Psoas muscle (tissue), 8 donors: Measurements from ENCODE around the gene NAA11. TPM values are rescaled to one million over a fixed set of nuclear protein-coding genes. Genes with fewer than 3 reads are reported as not detected.

Experiments
- ATAC-seq, 4 donors: fragments of 200-7000 bp; cut with Tn5 transposase; one replicate each; pipeline ENCODE4 v1.9.1; 2020; ENCODE audit warnings: moderate library complexity in 3 of 4, mild to moderate bottlenecking in 2 of 4
- DNase-seq, 2 donors: peaks; one replicate each; pipeline ENCODE4 v3.0.0-alpha.2; 2020
- H3K27ac ChIP-seq: fragments of 200-600 bp; one replicate; pipeline ENCODE4 v1.8.0; 2022
- H3K27me3 ChIP-seq, 3 donors: fragments of 200-600 bp in 1 of 3; one replicate each; pipeline versions ENCODE4 v1.6.1 to v1.8.0; 2013 to 2022; ENCODE audit warnings: low read length in 2 of 3, mild to moderate bottlenecking in 2 of 3, moderate library complexity in 1 of 3; ENCODE audit not compliant: insufficient read depth in 3 of 3
- H3K36me3 ChIP-seq, 2 donors: fragments of 200-600 bp in 1 of 2; one replicate each; pipeline versions ENCODE4 v1.6.1 to v1.8.0; 2013 to 2022; ENCODE audit warnings: low read depth in 1 of 2, mild to moderate bottlenecking in 1 of 2, moderate library complexity in 1 of 2; ENCODE audit not compliant: insufficient read depth in 1 of 2
- H3K4me1 ChIP-seq: fragments of 200-600 bp; one replicate; pipeline ENCODE4 v1.8.0; 2022
- H3K4me3 ChIP-seq: fragments of 200-600 bp; one replicate; pipeline ENCODE4 v1.8.0; 2022; ENCODE audit warnings: mild to moderate bottlenecking
- H3K9me3 ChIP-seq: fragments of 200-600 bp; one replicate; pipeline ENCODE4 v1.8.0; 2022
- WGBS, 3 donors: extraction: QIAGEN DNeasy Blood & Tissue Kit; methylation state at CpG; one replicate each; pipeline versions ENCODE4 v1.1.6 to v1.1.7; 2013; 5-methylcytosine and 5-hydroxymethylcytosine counted together
- intact Hi-C, 2 donors: fragments of 100-400 bp; cut with DNase I; formaldehyde crosslinking; loops; one replicate each; pipeline versions ENCODE4 v1.11.0 to v1.14.2; 2022
- polyA plus RNA-seq, 3 donors: library from polyadenylated mRNA; stranded (reverse); fragments of 200-250 nt; gene quantifications; one replicate each; pipeline ENCODE4 v1.2.3, GENCODE V29; 2013
- total RNA-seq, 4 donors: library from RNA; stranded (reverse); fragmentation: NEBNext Ultra II Directional in 2 of 4; extraction: Animal tissue kit (Norgen Biotek cat#: 25700) in 2 of 4; gene quantifications; one replicate each; pipeline versions ENCODE4 v1.2.1 to v1.2.4, GENCODE V29; 2021 to 2023
- TF ChIP-seq, protein P1 (sequence below): fragments of 200-600 bp; IDR thresholded peaks from one replicate; pipeline ENCODE4 v1.8.0; 2022; ENCODE audit warnings: antibody characterized with exemption
- donor health status: healthy with polysubstance abuse.
- donor health status: DM: no; HTN: no; CAD: no; lungs with moderate emphysema.
- donor health status: Bipolar disorder and iron deficiency.
- donor health status: healthy.
- donor health status: DM: yes; HTN: yes; CAD: no.
- donor health status: DM: no; HTN: no; CAD: no.
- donor health status: DM: no; HTN: no; CAD: no.
- donor health status: DM: yes; HTN: yes; CAD: no.

Gene NAA11
- total and polyA plus RNA-seq, 7 donors: not detected

DNA sequence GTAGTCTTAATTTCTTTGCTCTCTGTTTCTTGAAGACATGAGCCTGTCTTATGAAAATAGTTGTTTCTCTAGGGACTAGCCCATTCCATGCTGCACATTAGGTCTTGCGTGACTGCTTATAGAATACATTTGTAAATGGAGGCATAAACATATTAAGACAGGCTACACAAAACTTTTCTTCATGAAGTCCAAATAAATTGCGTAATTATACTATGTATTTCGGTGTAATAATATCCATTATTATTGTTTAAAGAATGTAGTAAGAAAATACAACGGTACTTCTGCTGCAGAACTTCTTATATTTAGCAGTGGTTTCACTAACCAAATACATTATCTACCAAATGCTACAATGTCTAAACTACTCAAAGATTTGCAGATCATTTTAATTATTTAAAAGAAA, 8.5 kb upstream of the NAA11 start:
- ATAC-seq (no peak), DNase-seq (no peak)
- H3K4me3 ChIP-seq: no peak overlapping the region
- H3K27ac ChIP-seq: no peak overlapping the region
- H3K9me3 ChIP-seq: no peaks in the 10 kb centered on the region
- TF ChIP-seq, protein P1, sequence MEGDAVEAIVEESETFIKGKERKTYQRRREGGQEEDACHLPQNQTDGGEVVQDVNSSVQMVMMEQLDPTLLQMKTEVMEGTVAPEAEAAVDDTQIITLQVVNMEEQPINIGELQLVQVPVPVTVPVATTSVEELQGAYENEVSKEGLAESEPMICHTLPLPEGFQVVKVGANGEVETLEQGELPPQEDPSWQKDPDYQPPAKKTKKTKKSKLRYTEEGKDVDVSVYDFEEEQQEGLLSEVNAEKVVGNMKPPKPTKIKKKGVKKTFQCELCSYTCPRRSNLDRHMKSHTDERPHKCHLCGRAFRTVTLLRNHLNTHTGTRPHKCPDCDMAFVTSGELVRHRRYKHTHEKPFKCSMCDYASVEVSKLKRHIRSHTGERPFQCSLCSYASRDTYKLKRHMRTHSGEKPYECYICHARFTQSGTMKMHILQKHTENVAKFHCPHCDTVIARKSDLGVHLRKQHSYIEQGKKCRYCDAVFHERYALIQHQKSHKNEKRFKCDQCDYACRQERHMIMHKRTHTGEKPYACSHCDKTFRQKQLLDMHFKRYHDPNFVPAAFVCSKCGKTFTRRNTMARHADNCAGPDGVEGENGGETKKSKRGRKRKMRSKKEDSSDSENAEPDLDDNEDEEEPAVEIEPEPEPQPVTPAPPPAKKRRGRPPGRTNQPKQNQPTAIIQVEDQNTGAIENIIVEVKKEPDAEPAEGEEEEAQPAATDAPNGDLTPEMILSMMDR: no peak
- WGBS, 3 donors: 71 to 72% (median 71%) methylated on average over 4 of the region's 4 CpGs
- H3K4me1 ChIP-seq: no peaks in the 10 kb centered on the region
- intact Hi-C loops: no loop called here
- H3K27me3 ChIP-seq: no peaks in the 10 kb centered on the region
- no peaks in the 10 kb centered on the region for H3K36me3 ChIP-seq

DNA sequence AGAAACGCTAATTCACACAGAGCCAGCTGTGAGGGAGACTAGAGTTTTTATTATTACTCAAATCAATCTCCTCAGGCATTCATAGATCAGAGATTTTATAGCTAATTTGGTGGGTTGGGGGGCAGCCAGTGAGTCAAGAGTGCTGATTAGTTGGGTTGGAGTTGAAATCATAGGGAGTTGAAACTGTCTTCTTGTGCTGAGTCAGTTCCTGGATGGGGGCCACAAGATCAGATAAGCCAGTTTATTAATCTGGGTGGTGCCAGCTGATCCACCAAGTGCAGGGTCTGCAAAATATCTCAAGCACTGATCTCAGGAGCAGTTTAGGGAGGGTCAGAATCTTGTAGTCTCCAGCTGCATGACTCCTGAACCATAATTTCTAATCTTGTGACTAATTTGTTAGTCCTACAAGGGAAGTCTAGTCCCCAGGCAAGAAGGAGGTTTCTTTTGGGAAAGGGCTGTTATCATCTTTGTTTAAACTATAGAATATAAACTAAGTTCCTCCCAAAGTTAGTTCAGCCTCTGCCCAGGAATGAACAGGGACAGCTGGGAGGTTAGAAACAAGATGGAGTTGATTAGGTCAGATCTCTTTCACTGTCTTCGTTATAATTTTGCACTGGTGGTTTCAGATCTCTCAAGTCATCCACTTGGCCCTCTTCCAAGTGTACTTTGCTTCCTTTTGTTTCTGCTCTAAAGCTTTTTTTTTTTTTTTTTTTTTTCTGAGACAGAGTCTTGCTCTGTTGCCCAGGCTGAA, 5.4 kb upstream of the NAA11 start:
- TF ChIP-seq, protein P1: no peak
- no peaks in the 10 kb centered on the region for H3K36me3 ChIP-seq
- no peaks in the 10 kb centered on the region for H3K4me1 ChIP-seq
- 50% methylated on average over 2 of the region's 2 CpGs for WGBS, 3 donors
- ATAC-seq (no peak), DNase-seq (no peak)
- no peaks in the 10 kb centered on the region for H3K9me3 ChIP-seq
- no peak overlapping the region for H3K27ac ChIP-seq
- H3K27me3 ChIP-seq: no peaks in the 10 kb centered on the region
- H3K4me3 ChIP-seq: no peak overlapping the region
- intact Hi-C loops: no loop called here

DNA sequence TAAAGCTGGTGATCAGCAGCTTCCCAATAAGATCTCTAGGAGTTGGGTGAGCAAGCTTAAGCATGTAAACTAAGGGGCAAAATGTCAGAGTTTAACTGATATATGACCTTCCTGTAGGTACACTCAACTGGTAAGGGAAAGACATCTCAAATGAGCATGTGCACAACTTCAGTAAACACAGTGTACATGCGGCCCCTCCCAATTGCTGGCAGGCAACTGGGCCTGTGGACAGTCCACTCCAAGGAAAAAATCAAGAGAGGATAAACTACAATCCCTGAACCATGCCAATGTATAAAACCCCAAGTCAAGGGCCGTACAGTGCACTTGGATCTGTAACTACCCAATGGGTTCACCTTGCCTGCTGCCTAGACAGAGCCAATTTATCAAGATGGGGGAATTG, 4.9 kb upstream of the NAA11 start:
- intact Hi-C loops: no loop called here
- whole genome bisulfite sequencing, 3 donors: 81 to 88% (median 88%) methylated on average over 2 of the region's 2 CpGs
- no peak overlapping the region for H3K4me3 ChIP-seq
- no peaks in the 10 kb centered on the region for H3K36me3 ChIP-seq
- DNase-seq: no peak
- H3K9me3 ChIP-seq: no peaks in the 10 kb centered on the region
- H3K4me1 ChIP-seq: no peaks in the 10 kb centered on the region
- TF ChIP-seq, protein P1: no peak
- H3K27me3 ChIP-seq: no peaks in the 10 kb centered on the region
- no peak for ATAC-seq
- no peak overlapping the region for H3K27ac ChIP-seq

DNA sequence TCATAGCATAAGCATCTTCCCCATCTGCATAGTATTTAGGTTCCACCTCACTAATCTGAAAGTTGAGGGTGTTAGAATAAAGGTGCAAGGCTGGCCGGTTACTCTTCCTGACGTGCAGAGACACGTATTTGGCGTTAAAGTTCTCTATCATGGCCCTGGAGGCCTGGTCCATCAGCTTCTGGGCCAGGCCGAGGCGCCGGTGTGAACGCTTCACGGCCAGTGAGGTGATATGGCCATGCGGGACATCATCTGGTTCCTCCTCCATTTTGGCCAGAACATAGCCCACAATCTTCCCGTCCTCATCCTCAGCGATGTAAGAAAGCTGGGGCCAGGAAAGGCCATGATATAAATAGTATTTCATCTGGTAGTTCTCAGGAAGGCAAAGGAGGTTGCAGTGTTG, 425 bp downstream of the NAA11 start:
- Histone ChIP-seq H3K4me1 (no peaks in the 10 kb centered on the region), H3K36me3 (no peaks in the 10 kb centered on the region), H3K27me3 (no peaks in the 10 kb centered on the region), H3K9me3 (no peaks in the 10 kb centered on the region), H3K4me3 (no peak overlapping the region), H3K27ac (no peak overlapping the region)
- TF ChIP-seq, protein P1: no peak
- intact Hi-C loops: no loop called here
- 95 to 98% (median 95%) methylated on average over 12 of the region's 12 CpGs for WGBS, 3 donors
- ATAC-seq (no peak), DNase-seq (no peak)

DNA sequence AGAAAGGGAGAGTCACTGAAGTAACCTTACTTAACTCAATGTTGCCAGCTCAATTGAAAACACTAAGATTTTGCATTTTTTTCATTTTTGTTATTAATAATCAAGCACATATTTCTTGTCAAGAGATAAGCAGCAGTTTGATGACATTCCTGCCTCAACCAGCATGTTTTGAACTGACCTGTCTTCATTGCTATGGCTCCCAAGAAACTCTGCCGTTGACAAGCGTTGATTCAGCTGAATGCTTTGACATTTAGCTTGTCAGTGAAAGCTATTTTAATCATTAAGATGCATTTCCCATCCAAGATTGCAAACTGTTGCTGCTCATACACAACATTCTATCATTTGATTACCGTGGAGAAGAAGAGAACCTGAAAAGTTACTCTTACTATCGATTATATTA, 5.9 kb downstream of the NAA11 start:
- ATAC-seq (no peak), DNase-seq (no peak)
- H3K4me1 ChIP-seq: no peaks in the 10 kb centered on the region
- H3K4me3 ChIP-seq: no peak overlapping the region
- intact Hi-C loops: no loop called here
- no peak overlapping the region for H3K27ac ChIP-seq
- TF ChIP-seq, protein P1: no peak
- H3K36me3 ChIP-seq: no peaks in the 10 kb centered on the region
- H3K9me3 ChIP-seq: no peaks in the 10 kb centered on the region
- 72 to 80% (median 74%) methylated on average over 4 of the region's 4 CpGs for WGBS, 3 donors
- H3K27me3 ChIP-seq: no peaks in the 10 kb centered on the region
